ENCODE data around the gene TRIM56. TPM values are rescaled to one million over a fixed set of nuclear protein-coding genes. Genes with fewer than 3 reads are reported as not detected.
"Not testable (repeated sequence)": the region's sequence is repeated elsewhere in the genome, so short reads cannot be mapped to it uniquely, and the experiment has no call there.

The TRIM56 gene
- total and polyA plus RNA-seq, 4 experiments from 2014 or later = 2.8 to 81.1 (median 47.8) TPM

GRCh38 chr7:101064176-101064550 lies 21.1 kb upstream of the TRIM56 start:
- H3K9me3 ChIP-seq (ENCODE audit: control insufficient read depth in 1 of 2, low read length in 2 of 2); H3K27me3 ChIP-seq (ENCODE audit: insufficient read depth, low read length); DNase-seq; H3K4me3 Mint-ChIP-seq; H3K36me3 Mint-ChIP-seq; H3K36me3 ChIP-seq (ENCODE audit: insufficient read depth, low read length); CTCF ChIA-PET (ENCODE audit: partially characterized antibody); H3K4me3 ChIP-seq (ENCODE audit: low read length in 2 of 2); POLR2A ChIA-PET (ENCODE audit: partially characterized antibody); H3K9me3 Mint-ChIP-seq; intact Hi-C loops (cut with micrococcal nuclease); H3K4me1 Mint-ChIP-seq; H3K4me1 ChIP-seq (ENCODE audit: insufficient read depth, low read length); H3K27ac Mint-ChIP-seq; H3K27ac ChIP-seq (ENCODE audit: low read depth, low read length): not testable (repeated sequence)
- H3K27me3 Mint-ChIP-seq = peaks cover 22 to 40% of the 10 kb centered on the region in 2 donors

GRCh38 chr7:101065162-101065561 lies 20.1 kb upstream of the TRIM56 start:
- H3K4me3 ChIP-seq (ENCODE audit: low read length in 2 of 2); H3K27ac Mint-ChIP-seq; H3K9me3 ChIP-seq (ENCODE audit: control insufficient read depth in 1 of 2, low read length in 2 of 2); H3K4me3 Mint-ChIP-seq; H3K27ac ChIP-seq (ENCODE audit: low read depth, low read length); H3K4me1 ChIP-seq (ENCODE audit: insufficient read depth, low read length); DNase-seq; H3K36me3 ChIP-seq (ENCODE audit: insufficient read depth, low read length); H3K27me3 ChIP-seq (ENCODE audit: insufficient read depth, low read length); H3K4me1 Mint-ChIP-seq; H3K36me3 Mint-ChIP-seq; POLR2A ChIA-PET (ENCODE audit: partially characterized antibody); intact Hi-C loops (cut with micrococcal nuclease); H3K9me3 Mint-ChIP-seq: not testable (repeated sequence)
- H3K27me3 Mint-ChIP-seq = peaks cover 21 to 36% of the 10 kb centered on the region in 2 donors
- CTCF ChIA-PET (ENCODE audit: partially characterized antibody) = interaction anchor here (0.7 to 1.2 kb wide), 2 partner anchors 18 to 170 kb away, joined by 3 read pairs; no protein-coding TSS in a partner anchor

- ChIA-PET POLR2A (ENCODE audit: partially characterized antibody) (no interaction called here), CTCF (ENCODE audit: partially characterized antibody) (interaction anchor here (1.5 kb wide), 2 partner anchors 8 to 9 kb away, joined by 4 to 5 read pairs; no protein-coding TSS in a partner anchor)
- Mint-ChIP-seq H3K9me3 (peaks cover 0 to 2% (median 0%) of the 10 kb centered on the region in 8 donors), H3K36me3 (no peaks in the 10 kb centered on the region), H3K27ac (no peak overlapping the region), H3K4me3 (no peak overlapping the region), H3K4me1 (no peaks in the 10 kb centered on the region), H3K27me3 (peaks cover 18 to 32% of the 10 kb centered on the region in 2 donors)
- Histone ChIP-seq H3K9me3 (ENCODE audit: control insufficient read depth in 1 of 2, low read length in 2 of 2) (no peaks in the 10 kb centered on the region), H3K4me1 (ENCODE audit: insufficient read depth, low read length) (no peaks in the 10 kb centered on the region), H3K27me3 (ENCODE audit: insufficient read depth, low read length) (no peaks in the 10 kb centered on the region), H3K4me3 (ENCODE audit: low read length in 2 of 2) (no peak overlapping the region), H3K36me3 (ENCODE audit: insufficient read depth, low read length) (no peaks in the 10 kb centered on the region), H3K27ac (ENCODE audit: low read depth, low read length) (no peak overlapping the region)
- no peak for DNase-seq
- intact Hi-C loops (cut with micrococcal nuclease) = no loop called here
Measured at GRCh38 chr7:101066141-101066832, 19.0 kb upstream of the TRIM56 start.

GRCh38 chr7:101066833-101067177 lies 18.5 kb upstream of the TRIM56 start:
- no peaks in the 10 kb centered on the region for H3K36me3 ChIP-seq (ENCODE audit: insufficient read depth, low read length)
- H3K27ac ChIP-seq (ENCODE audit: low read depth, low read length) = no peak overlapping the region
- H3K9me3 Mint-ChIP-seq = peaks cover 0 to 2% (median 0%) of the 10 kb centered on the region in 8 donors
- H3K27me3 Mint-ChIP-seq = peaks cover 18 to 28% of the 10 kb centered on the region in 2 donors
- no peaks in the 10 kb centered on the region for H3K36me3 Mint-ChIP-seq
- no peak overlapping the region for H3K4me3 Mint-ChIP-seq
- intact Hi-C loops (cut with micrococcal nuclease) = no loop called here
- H3K4me1 Mint-ChIP-seq = no peaks in the 10 kb centered on the region
- ChIA-PET CTCF (ENCODE audit: partially characterized antibody) (interaction anchor here (1.5 kb wide), 2 partner anchors 9 kb away, joined by 4 to 5 read pairs; no protein-coding TSS in a partner anchor), POLR2A (ENCODE audit: partially characterized antibody) (no interaction called here)
- H3K27me3 ChIP-seq (ENCODE audit: insufficient read depth, low read length) = no peaks in the 10 kb centered on the region
- no peak overlapping the region for H3K27ac Mint-ChIP-seq
- no peaks in the 10 kb centered on the region for H3K4me1 ChIP-seq (ENCODE audit: insufficient read depth, low read length)
- DNase-seq = no peak
- no peaks in the 10 kb centered on the region for H3K9me3 ChIP-seq (ENCODE audit: control insufficient read depth in 1 of 2, low read length in 2 of 2)
- H3K4me3 ChIP-seq (ENCODE audit: low read length in 2 of 2) = no peak overlapping the region

DNA sequence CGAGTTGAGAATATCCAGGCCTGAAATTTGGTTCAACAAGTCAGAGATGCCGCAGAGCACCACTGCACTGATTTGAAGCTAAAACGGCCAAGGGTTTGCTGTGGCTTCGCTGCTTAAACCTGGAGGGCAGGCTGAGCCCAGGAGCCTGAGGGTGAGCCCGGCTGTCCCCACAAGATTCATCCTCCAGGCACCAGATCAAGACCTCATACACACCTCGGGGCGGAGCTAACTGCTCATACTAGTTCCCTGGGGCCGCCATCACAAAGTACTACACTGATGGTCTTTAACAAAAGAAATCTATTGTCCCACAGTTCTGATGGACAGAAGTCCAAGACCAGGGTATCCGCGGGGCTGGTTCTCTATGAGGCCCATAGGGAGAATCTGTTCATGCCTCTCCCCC lies 16.9 kb upstream of the TRIM56 start:
- H3K9me3 Mint-ChIP-seq = peaks cover 0 to 2% (median 0%) of the 10 kb centered on the region in 8 donors
- H3K27me3 Mint-ChIP-seq = peaks cover 15 to 23% of the 10 kb centered on the region in 2 donors
- Histone ChIP-seq H3K4me1 (ENCODE audit: insufficient read depth, low read length) (no peaks in the 10 kb centered on the region), H3K36me3 (ENCODE audit: insufficient read depth, low read length) (no peaks in the 10 kb centered on the region), H3K9me3 (ENCODE audit: control insufficient read depth in 1 of 2, low read length in 2 of 2) (no peaks in the 10 kb centered on the region), H3K4me3 (ENCODE audit: low read length in 2 of 2) (no peak overlapping the region), H3K27ac (ENCODE audit: low read depth, low read length) (no peak overlapping the region), H3K27me3 (ENCODE audit: insufficient read depth, low read length) (no peaks in the 10 kb centered on the region)
- POLR2A ChIA-PET (ENCODE audit: partially characterized antibody) = no interaction called here
- H3K4me3 Mint-ChIP-seq = no peak overlapping the region
- DNase-seq = no peak
- H3K4me1 Mint-ChIP-seq = no peaks in the 10 kb centered on the region
- CTCF ChIA-PET (ENCODE audit: partially characterized antibody) = no interaction called here
- H3K36me3 Mint-ChIP-seq = no peaks in the 10 kb centered on the region
- intact Hi-C loops (cut with micrococcal nuclease) = no loop called here
- H3K27ac Mint-ChIP-seq = no peak overlapping the region

GRCh38 chr7:101071362-101072104 lies 13.7 kb upstream of the TRIM56 start:
- H3K4me1 ChIP-seq (ENCODE audit: insufficient read depth, low read length); H3K27ac ChIP-seq (ENCODE audit: low read depth, low read length); H3K9me3 Mint-ChIP-seq; intact Hi-C loops (cut with micrococcal nuclease); CTCF ChIA-PET (ENCODE audit: partially characterized antibody); H3K27ac Mint-ChIP-seq; H3K4me3 Mint-ChIP-seq; H3K4me1 Mint-ChIP-seq; H3K27me3 ChIP-seq (ENCODE audit: insufficient read depth, low read length); H3K36me3 Mint-ChIP-seq; H3K9me3 ChIP-seq (ENCODE audit: control insufficient read depth in 1 of 2, low read length in 2 of 2); POLR2A ChIA-PET (ENCODE audit: partially characterized antibody); DNase-seq; H3K4me3 ChIP-seq (ENCODE audit: low read length in 2 of 2); H3K36me3 ChIP-seq (ENCODE audit: insufficient read depth, low read length): not testable (repeated sequence)
- H3K27me3 Mint-ChIP-seq = peaks cover 8 to 14% of the 10 kb centered on the region in 2 donors

GRCh38 chr7:101075646-101076045 lies 9.6 kb upstream of the TRIM56 start:
- intact Hi-C loops (cut with micrococcal nuclease) = loop anchor here (5.0 kb wide), 1 partner anchor 108 kb away; the partner anchor contains the start of gene MUC12
- H3K27ac ChIP-seq (ENCODE audit: low read depth, low read length) = no peak overlapping the region
- peaks cover 7% of the 10 kb centered on the region for H3K4me1 ChIP-seq (ENCODE audit: insufficient read depth, low read length)
- Mint-ChIP-seq H3K9me3 (peaks cover 0 to 1% (median 0%) of the 10 kb centered on the region in 8 donors), H3K27me3 (peaks cover 9 to 12% of the 10 kb centered on the region in 2 donors), H3K4me1 (peaks cover 0 to 5% (median 4%) of the 10 kb centered on the region in 4 donors), H3K36me3 (no peaks in the 10 kb centered on the region), H3K4me3 (no peak overlapping the region), H3K27ac (no peak overlapping the region)
- ChIA-PET POLR2A (ENCODE audit: partially characterized antibody) (no interaction called here), CTCF (ENCODE audit: partially characterized antibody) (interaction anchor here (2.5 kb wide), 1 partner anchor 9 kb away, joined by 5 read pairs; no protein-coding TSS in a partner anchor)
- H3K9me3 ChIP-seq (ENCODE audit: control insufficient read depth in 1 of 2, low read length in 2 of 2) = no peaks in the 10 kb centered on the region
- H3K36me3 ChIP-seq (ENCODE audit: insufficient read depth, low read length) = no peaks in the 10 kb centered on the region
- DNase-seq = no peak
- no peak overlapping the region for H3K4me3 ChIP-seq (ENCODE audit: low read length in 2 of 2)
- H3K27me3 ChIP-seq (ENCODE audit: insufficient read depth, low read length) = no peaks in the 10 kb centered on the region

Data from CD4-positive, alpha-beta memory T cell (primary cell).